Mesothelial cell of epicardium (in vitro differentiated cells): ENCODE measurements around the gene CD84. TPM values are rescaled to one million over a fixed set of nuclear protein-coding genes. Genes with fewer than 3 reads are reported as not detected.
"Not testable (repeated sequence)": the region's sequence is repeated elsewhere in the genome, so short reads cannot be mapped to it uniquely, and the experiment has no call there.

Experiments
- DNase-seq, 2 experiments: peaks; one replicate each; pipeline ENCODE4 v3.0.0; 2021; ENCODE audit warnings: low spot score in 2 of 2; ENCODE audit not compliant: unreplicated experiment in 2 of 2
- H3K27ac Mint-ChIP-seq: 2 replicates; pipeline ENCODE4 v1.8.0; 2021; ENCODE audit warnings: mixed read lengths
- H3K27me3 Mint-ChIP-seq: 2 replicates; pipeline ENCODE4 v1.8.0; 2021; ENCODE audit warnings: low read depth, mixed read lengths
- H3K36me3 Mint-ChIP-seq: 2 replicates; pipeline ENCODE4 v1.8.0; 2021; ENCODE audit warnings: mixed read lengths
- H3K4me1 Mint-ChIP-seq: 2 replicates; pipeline ENCODE4 v1.8.0; 2021; ENCODE audit warnings: mixed read lengths
- H3K4me3 Mint-ChIP-seq: 2 replicates; pipeline ENCODE4 v1.8.0; 2021; ENCODE audit warnings: mild to moderate bottlenecking, moderate library complexity, mixed read lengths
- H3K9me3 Mint-ChIP-seq: 2 replicates; pipeline ENCODE4 v1.8.0; 2021; ENCODE audit warnings: mixed read lengths
- total RNA-seq: library from RNA; stranded (reverse); gene quantifications from 3 replicates; pipeline ENCODE4 v1.2.1, GENCODE V29; 2021
- TF ChIP-seq, protein P1 (sequence below): fragments of 200-600 bp; sonication (generic); IDR thresholded peaks from one replicate; pipeline ENCODE4 v1.5.0; 2021; ENCODE audit warnings: antibody characterized with exemption; ENCODE audit not compliant: unreplicated experiment

CD84 gene
- total RNA-seq, 1 donor from 2014 or later = not detected

DNA sequence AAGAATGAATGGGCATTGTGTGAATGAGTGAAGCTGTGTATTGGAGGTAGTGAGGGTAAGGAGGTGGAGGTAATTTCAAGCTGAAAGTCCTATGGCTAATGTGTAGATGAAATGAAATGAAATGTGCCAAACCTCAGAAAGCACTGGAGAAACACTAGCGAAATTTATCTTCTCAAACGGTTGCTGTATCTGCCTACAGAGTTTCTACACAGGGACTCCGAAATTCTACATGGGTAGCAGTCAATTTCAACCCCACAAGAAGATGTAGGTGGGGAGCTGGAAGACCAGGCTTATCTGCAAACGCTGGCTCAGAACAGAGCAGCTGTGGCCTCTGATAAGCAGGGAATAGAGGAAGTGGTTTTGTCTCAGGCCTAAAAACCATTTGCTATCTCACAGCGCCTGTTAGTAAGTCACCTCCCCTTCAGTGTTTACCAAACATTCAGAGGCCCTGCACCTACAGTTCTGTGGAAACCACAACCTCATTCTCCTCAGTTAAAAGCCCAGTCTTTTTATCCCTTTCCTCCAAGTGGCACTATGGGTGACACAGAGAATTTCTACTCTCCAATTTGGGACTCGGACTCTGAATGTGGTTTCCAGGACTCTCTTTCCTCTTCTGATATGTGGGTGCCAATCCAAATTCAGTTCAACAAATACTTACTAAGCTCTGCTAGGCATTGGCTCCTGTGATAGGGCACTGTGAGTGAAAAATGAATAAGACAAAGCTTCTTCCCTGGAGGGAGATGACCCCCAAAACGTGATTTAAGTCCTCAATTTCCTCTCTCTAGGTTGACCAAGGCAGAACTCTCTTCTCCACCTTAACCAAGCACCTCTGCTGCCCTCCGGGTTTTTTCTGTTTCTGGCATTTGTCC, 39.1 kb downstream of the CD84 start:
- no peaks in the 10 kb centered on the region for H3K27me3 Mint-ChIP-seq
- no peaks in the 10 kb centered on the region for H3K36me3 Mint-ChIP-seq
- H3K9me3 Mint-ChIP-seq = peaks cover 14% of the 10 kb centered on the region
- no peak overlapping the region for H3K4me3 Mint-ChIP-seq
- H3K27ac Mint-ChIP-seq = peak overlapping the region; percentile 3
- DNase-seq = no peak
- peaks cover 27% of the 10 kb centered on the region for H3K4me1 Mint-ChIP-seq
- TF ChIP-seq, protein P1, sequence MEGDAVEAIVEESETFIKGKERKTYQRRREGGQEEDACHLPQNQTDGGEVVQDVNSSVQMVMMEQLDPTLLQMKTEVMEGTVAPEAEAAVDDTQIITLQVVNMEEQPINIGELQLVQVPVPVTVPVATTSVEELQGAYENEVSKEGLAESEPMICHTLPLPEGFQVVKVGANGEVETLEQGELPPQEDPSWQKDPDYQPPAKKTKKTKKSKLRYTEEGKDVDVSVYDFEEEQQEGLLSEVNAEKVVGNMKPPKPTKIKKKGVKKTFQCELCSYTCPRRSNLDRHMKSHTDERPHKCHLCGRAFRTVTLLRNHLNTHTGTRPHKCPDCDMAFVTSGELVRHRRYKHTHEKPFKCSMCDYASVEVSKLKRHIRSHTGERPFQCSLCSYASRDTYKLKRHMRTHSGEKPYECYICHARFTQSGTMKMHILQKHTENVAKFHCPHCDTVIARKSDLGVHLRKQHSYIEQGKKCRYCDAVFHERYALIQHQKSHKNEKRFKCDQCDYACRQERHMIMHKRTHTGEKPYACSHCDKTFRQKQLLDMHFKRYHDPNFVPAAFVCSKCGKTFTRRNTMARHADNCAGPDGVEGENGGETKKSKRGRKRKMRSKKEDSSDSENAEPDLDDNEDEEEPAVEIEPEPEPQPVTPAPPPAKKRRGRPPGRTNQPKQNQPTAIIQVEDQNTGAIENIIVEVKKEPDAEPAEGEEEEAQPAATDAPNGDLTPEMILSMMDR = no peak

DNA sequence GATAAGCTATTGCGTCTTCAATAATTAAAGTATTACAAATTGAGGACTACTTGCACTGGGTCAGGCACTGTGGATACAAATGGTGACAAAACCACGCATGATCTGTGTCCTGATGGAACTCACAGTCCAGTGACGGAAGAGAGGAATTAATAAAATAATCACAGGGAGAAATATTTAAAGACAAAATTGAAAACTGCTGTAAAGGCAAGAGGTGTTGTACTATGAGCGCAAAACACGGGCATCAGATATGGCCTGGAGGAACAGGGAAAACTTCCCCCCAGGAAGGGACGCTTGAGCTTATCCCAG, 39.7 kb downstream of the CD84 start:
- no peak for DNase-seq
- no peak overlapping the region for H3K27ac Mint-ChIP-seq
- no peaks in the 10 kb centered on the region for H3K27me3 Mint-ChIP-seq
- peaks cover 27% of the 10 kb centered on the region for H3K4me1 Mint-ChIP-seq
- peaks cover 18% of the 10 kb centered on the region for H3K9me3 Mint-ChIP-seq
- TF ChIP-seq, protein P1 = no peak
- H3K36me3 Mint-ChIP-seq = peaks cover 2% of the 10 kb centered on the region
- H3K4me3 Mint-ChIP-seq = no peak overlapping the region

DNA sequence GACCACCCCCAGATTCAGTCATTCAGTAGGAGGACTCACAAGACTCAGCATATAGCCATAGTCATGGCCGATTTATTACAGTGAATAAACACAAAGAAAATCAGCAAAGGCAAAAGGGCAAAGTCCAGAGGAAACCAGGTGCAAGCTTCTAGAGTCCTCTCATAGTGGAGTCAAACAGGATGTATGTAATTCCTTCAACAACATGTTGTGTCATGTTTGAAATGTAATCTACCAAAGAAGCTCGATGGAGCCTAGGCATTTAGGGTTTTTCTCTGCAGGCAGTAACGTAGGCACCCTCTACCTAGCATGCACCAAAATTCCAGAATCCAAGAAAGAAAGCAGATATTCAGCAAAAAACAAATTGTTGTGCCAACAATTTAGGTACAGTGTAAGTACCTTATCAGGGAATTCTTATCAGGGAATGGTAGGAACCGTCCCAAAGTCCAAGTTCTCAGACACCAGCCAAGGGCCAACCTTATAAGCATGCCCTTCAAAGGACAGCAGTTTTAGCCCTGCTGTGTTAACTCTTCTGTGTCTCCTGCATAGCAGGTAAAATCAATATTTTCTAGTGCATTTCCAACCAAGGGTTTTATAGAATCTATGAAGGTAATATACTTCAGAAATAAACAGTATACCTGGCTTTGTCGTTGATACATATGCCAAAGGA, 40.2 kb downstream of the CD84 start:
- Mint-ChIP-seq H3K27me3 (no peaks in the 10 kb centered on the region), H3K4me1 (peaks cover 27% of the 10 kb centered on the region), H3K36me3 (peaks cover 2% of the 10 kb centered on the region), H3K27ac (no peak overlapping the region), H3K9me3 (peaks cover 19% of the 10 kb centered on the region), H3K4me3 (no peak overlapping the region)
- no peak for DNase-seq
- TF ChIP-seq, protein P1 = no peak

DNA sequence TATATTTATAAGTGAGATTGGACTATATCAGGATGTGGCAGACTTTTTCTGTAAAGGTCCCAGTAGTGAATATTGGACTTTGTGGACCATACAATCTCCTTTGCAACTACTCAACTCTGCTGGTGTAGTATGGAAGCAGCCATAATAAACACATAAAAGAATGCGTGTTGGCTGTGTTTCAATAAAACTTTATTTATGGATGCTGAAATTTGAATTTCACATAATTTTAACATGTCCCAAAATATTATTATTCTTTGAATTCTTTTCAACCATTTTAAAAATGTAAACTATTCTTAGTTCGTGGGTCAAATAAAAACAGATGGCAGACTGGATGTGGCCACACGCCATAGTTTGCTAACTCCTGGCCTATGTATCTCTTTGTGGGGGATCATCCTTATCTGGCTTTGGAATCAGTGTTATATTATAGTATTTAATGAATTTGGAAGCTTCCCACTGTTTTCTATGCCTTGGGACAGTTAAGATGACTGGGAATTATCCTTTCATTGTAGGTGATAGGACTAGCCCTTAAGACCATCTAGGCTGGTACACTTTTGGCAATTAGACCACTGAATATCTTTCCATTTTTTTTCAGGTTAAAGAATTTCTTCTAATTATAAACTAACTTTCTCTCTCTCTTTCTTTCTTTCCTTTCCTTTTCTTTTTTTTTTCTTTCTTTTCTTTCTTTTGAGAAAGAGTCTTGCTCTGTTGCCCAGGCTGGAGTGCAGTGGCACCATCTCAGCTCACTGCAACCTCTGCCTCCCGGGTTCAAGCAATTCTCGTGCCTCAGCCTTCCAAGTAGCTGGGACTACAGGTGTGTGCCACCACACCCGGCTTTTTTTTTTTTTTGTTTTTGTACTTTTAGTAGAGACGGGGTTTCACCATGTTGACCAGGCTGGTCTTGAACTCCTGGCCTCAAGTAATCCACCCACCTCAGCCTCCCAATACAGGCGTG, 41.3 kb downstream of the CD84 start:
- no peak overlapping the region for H3K27ac Mint-ChIP-seq
- peaks cover 2% of the 10 kb centered on the region for H3K36me3 Mint-ChIP-seq
- TF ChIP-seq, protein P1 = no peak
- no peak overlapping the region for H3K4me3 Mint-ChIP-seq
- no peak for DNase-seq
- peaks cover 27% of the 10 kb centered on the region for H3K4me1 Mint-ChIP-seq
- H3K27me3 Mint-ChIP-seq = no peaks in the 10 kb centered on the region
- H3K9me3 Mint-ChIP-seq = peaks cover 23% of the 10 kb centered on the region

DNA sequence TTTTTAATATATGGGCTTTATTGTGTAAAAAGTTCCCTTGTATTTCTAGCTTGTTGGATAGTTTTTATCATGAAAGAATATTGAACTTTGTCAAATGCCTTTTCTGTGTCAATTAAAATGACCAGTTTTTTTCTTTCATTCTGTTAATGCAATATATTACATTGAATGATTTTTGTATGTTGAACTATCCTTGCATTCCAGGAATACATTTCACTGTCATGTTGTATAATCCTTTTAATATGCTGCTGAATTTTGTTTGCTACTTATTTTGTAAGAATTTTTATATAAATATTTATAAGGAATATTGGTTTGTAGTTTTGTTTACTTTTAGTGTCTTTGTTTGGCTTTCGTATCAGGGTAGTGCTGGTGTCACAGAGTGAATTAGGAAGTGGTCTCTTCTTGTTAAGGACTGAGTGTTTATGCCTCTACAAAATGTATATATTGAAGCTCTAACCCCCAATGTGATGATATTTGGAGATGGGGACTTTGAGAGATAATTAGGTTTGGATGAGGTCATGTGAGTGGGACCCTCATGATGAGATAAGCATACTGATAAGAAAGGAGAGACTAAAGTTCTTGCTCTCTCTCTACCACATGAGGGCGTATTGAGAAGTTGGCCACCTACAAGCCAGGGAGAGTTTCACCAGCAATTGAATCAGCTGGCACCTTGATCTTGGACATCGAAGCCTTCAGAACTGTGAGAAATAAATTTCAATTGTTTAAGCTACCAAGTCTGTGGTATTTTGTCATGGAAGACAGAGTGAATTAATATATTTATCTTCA, 44.3 kb downstream of the CD84 start:
- H3K4me3 Mint-ChIP-seq = no peak overlapping the region
- H3K4me1 Mint-ChIP-seq = peaks cover 5% of the 10 kb centered on the region
- peaks cover 27% of the 10 kb centered on the region for H3K9me3 Mint-ChIP-seq
- peaks cover 2% of the 10 kb centered on the region for H3K36me3 Mint-ChIP-seq
- no peak overlapping the region for H3K27ac Mint-ChIP-seq
- no peak for DNase-seq
- no peaks in the 10 kb centered on the region for H3K27me3 Mint-ChIP-seq
- TF ChIP-seq, protein P1 = no peak

DNA sequence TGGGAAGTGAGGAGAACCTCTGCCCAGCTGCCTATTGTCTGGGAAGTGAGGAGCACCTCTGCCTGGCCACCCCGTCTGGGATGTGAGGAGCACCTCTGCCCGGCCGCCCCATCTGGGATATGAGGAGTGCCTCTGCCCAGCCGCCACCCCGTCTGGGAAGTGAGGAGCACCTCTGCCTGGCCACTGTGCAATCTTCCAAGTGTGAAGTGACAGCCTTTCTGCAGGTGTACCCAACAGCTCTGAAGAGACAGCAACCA, 46.8 kb downstream of the CD84 start:
- peaks cover 37% of the 10 kb centered on the region for H3K9me3 Mint-ChIP-seq
- not testable (repeated sequence) for H3K4me1 Mint-ChIP-seq, DNase-seq, H3K27me3 Mint-ChIP-seq, H3K4me3 Mint-ChIP-seq, H3K27ac Mint-ChIP-seq, H3K36me3 Mint-ChIP-seq

DNA sequence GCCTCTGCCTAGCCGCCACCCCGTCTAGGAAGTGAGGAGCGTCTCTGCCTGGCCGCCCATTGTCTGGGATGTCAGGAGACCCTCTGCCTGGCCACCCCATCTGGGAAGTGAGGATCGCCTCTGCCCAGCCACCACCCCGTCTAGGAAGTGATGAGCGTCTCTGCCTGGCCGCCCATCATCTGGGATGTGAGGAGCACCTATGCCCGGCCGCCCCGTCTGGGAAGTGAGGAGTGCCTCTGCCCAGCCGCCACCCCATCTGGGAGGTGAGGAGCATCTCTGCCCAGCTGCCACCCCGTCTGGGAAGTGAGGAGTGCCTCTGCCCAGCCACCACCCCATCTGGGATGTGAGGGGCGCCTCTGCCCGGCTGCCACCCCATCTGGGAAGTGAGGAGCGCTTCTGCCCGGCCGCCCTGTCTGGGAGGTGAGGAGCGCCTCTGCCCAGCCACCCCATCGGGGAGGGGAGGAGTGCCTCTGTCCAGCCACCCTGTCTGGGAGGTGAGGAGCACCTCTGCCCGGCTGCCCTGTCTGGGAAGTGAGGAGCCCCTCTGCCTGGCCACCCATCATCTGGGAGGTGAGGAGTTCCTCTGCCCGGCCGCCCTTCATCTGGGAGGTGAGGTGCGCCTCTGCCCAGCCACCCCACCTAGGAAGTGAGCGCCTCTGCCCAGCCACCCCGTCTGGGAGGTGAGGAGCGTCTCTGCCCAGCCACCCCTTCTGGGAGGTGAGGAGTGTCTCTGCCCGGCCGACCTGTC, 47.3 kb downstream of the CD84 start:
- H3K36me3 Mint-ChIP-seq, H3K27me3 Mint-ChIP-seq, DNase-seq, H3K4me3 Mint-ChIP-seq, H3K4me1 Mint-ChIP-seq, H3K27ac Mint-ChIP-seq: not testable (repeated sequence)
- peaks cover 41% of the 10 kb centered on the region for H3K9me3 Mint-ChIP-seq
